GM12864 (cell line): Measurements from ENCODE around the gene RNF126.
"Not testable (repeated sequence)": the region's sequence is repeated elsewhere in the genome, so short reads cannot be mapped to it uniquely, and the experiment has no call there.

Experiments
- DNase-seq: peaks from one replicate; pipeline ENCODE4 v3.0.0-alpha.2; 2011; ENCODE audit warnings: low read depth
- H3K4me3 ChIP-seq: 2 replicates; pipeline ENCODE4 v1.5.1; 2011; ENCODE audit warnings: mild to moderate bottlenecking, low read depth, low read length, control low read depth
- TF ChIP-seq, protein P1 (sequence below): IDR thresholded peaks from 2 replicates; pipeline ENCODE4 v1.5.1; 2011; ENCODE audit warnings: low read depth, mild to moderate bottlenecking, moderate library complexity, low read length, control low read depth, inconsistent platforms; ENCODE audit errors: missing control alignments

RNF126 gene

DNA sequence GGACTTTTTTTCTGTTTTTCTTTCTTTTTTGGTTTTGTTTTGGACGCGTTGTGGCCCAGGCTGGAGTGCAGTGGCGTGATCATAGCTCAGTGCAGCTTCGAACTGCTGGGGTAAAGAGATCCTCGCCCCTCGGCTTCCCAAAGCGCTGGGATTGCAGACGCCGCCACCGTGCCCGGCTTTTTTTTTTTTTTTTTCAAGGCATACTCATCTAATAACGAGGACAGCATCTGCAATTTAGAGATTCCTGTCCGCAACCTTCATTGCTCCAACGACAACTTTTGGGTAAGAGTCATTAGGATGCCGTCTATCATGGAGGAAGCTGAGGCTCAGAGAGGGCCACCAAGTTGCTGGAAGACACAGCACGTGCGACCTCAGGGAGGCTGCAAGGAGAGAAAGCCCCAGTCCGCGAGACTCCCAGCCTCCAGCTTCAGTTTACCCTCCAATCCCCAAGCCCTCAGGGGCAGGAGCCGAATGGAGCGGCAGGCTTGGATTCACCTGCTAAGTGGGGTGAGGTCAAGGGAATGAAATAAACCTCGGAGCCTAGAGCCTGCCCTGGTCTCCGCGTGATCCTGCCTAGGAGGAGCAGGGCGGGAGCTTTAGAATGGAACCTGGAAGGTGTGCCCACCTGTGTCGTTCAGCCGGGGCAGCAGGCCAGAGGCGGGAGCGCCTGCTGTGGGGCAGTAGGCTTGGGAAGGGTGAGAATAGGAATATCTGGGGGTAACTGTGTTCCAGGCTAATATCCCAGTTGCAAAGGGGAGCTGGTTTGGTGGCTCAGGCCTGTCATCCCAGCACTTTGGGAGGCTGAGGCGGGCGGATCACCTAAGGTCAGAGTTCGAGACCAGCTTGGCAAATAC, 29.0 kb downstream of the RNF126 start:
- H3K4me3 ChIP-seq: peak overlapping the region; percentile 67
- DNase-seq: no peak
- TF ChIP-seq, protein P1, sequence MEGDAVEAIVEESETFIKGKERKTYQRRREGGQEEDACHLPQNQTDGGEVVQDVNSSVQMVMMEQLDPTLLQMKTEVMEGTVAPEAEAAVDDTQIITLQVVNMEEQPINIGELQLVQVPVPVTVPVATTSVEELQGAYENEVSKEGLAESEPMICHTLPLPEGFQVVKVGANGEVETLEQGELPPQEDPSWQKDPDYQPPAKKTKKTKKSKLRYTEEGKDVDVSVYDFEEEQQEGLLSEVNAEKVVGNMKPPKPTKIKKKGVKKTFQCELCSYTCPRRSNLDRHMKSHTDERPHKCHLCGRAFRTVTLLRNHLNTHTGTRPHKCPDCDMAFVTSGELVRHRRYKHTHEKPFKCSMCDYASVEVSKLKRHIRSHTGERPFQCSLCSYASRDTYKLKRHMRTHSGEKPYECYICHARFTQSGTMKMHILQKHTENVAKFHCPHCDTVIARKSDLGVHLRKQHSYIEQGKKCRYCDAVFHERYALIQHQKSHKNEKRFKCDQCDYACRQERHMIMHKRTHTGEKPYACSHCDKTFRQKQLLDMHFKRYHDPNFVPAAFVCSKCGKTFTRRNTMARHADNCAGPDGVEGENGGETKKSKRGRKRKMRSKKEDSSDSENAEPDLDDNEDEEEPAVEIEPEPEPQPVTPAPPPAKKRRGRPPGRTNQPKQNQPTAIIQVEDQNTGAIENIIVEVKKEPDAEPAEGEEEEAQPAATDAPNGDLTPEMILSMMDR: no peak

DNA sequence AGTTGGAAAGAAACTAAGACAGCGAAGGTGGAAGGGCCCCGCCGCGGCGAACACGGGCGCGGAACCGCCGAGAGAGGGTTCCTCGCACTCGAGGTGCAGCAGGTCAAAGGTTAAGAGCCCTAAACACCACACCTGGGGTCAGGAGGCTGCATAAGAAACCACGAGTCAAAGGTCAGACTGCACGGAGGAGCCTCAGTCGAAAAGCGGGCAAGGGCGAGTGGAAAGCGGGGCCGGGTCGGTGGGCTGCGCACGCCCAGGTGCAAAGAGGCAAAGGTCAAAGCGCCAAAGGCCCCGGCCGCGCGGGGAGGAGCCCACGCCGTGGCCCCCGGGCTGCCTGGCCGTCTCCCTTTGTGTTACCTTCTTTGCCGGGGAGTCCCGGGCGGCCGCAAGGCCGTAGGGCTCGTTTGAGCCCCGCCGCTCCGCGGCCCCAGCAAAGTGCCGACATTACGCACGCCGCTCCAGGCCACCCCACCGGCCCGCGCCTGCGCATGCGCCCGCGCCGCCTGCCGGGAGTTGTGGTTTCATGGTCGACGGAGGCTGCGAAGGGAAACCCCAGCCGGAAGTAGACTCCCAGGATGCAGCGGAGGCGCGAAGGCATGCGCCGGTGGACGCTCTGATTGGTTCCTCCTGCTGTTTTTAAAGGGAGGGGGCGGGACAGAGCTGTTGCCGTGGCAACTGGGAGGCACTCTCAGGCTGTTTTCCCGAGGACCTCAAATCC, 29.8 kb downstream of the RNF126 start, which contains the start of gene POLRMT:
POLRMT (minus strand) TSS at position 470 of the 718 bp plus-strand sequence; CDS start at position 445, 25 bp downstream.
- H3K4me3 ChIP-seq: peak within 1 kb of the TSS; percentile 67
- TF ChIP-seq, protein P1: no peak
- peak; percentile 97 for DNase-seq

DNA sequence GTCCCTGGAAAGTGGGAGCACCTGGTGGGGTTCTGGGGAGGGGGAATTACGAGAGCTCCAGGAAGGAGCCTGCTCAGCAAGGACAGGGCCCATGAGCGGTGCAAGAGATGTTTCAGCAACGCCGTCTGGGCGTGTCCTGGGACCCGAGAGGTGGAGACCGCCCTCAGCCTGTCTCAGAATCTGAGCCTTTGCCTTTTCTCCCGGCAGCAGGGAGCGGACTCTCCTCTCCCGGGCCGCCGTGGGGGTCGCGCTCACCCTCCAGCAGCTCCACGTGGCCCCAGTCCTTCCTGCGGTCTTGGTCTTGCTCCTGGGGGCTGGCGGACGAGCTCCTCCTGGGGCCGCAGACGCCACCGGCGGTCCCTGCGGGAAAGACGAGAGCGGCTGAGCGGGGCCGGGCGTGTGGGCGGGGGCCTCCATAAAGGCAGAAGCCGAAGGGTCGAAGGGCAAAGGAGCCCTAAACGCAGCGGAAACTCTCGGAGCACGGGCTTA, 30.4 kb downstream of the RNF126 start:
- peak overlapping the region; percentile 67 for H3K4me3 ChIP-seq
- TF ChIP-seq, protein P1: no peak
- DNase-seq: no peak

DNA sequence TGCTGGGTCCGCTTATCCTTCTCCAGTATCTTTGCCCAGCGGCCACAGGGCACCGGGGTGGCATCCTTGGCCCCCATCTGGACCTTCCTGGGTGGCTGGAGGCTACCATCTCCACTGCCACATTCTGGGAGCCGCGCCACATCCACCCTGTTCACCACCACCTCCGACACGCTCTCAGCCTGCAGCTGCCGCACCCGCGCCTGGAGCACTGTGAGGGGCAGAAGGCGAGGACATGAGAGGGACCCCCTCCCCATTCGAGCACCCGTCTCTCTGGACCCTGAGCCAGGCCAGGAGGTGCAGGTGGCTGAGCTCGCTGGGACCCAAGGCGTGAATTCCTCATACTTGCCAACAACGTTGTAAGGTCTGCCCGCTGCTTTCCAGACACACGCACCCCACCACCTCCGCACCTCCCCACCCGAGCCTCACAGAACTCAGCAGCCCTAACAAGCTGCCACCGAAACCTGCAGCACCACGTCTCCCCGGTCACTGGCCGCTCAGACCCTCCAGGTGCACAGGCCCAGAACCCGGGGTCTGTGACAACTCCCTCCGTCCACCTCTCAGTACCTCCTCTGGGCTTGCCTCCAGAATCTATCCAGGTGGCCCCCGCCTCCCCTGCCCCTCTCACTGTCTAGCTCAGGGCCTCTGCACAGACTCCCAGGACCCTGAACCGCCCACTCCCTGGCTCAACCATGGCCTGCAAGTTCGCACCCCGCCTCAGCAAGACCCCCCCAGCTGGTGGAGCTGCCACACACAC, 32.9 kb downstream of the RNF126 start:
- DNase-seq: no peak
- TF ChIP-seq, protein P1: no peak

DNA sequence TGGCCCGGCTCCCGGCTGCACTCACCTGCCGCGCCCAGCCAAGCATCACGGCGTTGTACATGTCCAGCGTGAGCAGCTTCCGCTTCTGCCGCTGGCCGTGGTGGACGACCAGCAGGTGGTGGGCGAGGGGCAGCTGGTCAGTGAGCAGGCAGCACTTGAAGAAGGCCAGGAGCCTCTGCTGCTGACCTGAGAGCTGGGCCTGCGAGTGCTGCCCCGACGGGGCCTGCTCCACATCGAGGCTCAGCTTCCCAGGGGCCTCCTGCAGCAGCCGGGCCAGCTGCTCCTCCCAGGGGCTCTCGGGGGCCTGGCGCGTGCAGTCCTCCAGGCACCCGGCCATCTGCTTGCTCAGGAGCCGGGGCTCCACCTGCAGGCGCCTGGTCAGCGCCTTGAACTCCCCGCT, 33.5 kb downstream of the RNF126 start:
- DNase-seq, H3K4me3 ChIP-seq: not testable (repeated sequence)

More for the DNA sequence above, 32.9 kb downstream of the RNF126 start:
- H3K4me3 ChIP-seq: no peak overlapping the region

DNA sequence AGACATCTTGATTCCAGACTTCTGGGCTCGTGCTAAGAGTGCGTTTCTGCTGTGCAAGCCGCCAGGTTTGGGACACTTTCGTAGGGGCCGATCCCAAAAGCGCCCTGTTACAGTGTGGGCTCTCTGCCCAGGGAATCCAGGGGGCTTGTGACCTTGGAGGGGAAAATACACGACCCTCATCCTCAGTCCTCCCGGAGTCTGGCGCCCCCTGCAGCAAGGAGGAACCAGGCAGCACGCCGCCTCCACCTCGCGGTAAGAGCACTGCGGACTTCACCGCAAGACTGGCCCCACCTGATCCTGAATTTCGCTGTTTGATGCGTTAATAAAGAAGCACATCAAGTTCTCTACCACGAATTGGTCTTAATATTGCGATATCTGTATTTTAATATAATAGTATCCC, 34.8 kb downstream of the RNF126 start:
- DNase-seq: no peak
- no peak overlapping the region for H3K4me3 ChIP-seq
- TF ChIP-seq, protein P1: peak; percentile 28

DNA sequence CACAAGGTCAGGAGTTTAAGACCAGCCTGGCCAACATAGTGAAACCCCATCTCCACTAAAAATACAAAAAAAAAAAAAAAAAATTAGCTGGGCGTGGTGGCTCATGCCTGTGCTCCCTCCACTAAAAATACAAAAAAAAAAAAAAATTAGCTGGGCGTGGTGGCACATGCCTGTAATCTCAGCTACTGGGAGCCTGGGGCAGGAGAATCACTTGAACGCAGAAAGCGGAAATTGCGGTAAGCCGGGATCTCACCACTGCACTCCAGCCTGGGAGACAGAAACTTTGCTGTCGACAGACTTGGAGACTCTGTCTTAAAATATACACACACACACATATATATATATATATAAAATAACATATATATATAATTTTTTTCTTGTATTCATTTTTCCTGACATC, 36.4 kb downstream of the RNF126 start:
- H3K4me3 ChIP-seq, DNase-seq: not testable (repeated sequence)
